HG03354 (cell line): ENCODE data around the gene PLA2G4D.
A peak's percentile ranks its signal among the peaks of the same experiment; 100 is the strongest.

Experiments
- ATAC-seq: cut with Tn5 transposase; IDR thresholded peaks from one replicate; pipeline ENCODE4 v1.9.1; 2021; ENCODE audit warnings: mild to moderate bottlenecking; ENCODE audit not compliant: unreplicated experiment, poor library complexity, severe bottlenecking

The PLA2G4D gene

DNA sequence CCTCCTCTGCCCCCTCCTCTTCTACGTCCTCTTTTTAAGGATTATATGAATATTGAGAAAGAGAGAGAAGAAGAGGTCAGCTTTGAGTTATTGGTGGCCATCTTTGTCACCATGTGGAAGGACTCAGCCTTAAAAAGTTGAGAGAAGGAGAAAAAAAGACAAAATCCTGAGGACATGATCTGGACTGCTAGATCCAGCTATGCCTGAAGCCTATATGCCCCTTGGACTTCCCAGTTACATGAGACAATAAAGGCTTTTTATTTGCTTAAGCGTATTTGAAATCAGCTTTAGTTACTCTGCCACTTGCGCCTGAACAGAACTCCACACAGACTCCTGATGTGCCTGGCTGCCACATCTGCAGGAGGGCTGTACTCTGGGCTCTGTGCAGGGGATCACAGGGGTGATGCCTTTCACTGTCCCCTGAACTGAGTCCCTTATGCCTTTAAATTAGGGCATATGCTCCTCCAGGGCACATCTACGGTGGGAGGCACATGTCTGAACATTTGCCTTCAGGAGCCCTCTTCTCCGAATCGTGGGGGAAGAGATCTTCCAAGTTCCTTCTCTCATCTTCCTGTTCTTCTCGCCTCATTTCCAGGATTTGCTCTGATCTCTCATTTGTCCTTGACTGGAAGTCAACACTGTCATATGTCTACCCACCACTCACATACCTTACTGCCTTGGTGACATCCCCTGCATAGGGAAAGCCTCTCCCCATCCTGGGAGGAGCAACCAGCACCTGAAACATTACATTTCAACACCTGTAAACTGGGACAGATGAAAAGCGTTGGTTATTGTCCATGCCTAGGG, 59.5 kb downstream of the PLA2G4D start:
- ATAC-seq = peak; percentile 2

DNA sequence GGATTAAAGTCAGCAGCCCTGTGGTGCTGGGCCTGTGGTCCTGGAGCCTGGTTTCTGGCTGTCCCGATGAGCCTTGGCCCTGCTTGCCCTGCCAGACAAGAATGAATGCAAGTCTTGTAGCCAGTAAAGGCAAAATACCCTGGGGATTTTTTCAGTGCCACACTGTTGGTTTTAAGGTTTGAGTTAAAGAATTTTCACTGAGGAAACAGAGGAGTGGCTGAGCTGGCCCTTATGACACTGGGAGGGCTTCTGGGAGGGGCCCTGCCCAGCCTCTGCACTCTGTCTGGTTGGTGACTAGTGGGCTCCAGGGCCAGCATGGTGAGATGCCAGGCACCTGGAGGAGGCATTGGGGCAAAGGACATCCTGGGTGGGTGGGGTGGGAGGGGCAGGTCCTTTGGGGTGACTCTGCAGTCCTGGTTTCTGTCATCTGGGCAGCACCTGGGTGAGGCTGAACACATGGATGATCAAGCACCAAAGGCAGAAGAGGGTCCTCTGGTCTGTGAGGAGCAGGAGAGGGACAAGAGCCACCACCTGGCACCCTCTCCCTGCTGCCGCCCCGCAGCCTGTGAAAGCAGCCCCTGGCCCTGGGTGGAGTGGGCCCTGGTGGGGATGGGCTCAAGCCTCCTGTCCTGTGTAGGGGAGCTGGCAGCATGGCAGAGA, 61.0 kb downstream of the PLA2G4D start:
- no peak for ATAC-seq

DNA sequence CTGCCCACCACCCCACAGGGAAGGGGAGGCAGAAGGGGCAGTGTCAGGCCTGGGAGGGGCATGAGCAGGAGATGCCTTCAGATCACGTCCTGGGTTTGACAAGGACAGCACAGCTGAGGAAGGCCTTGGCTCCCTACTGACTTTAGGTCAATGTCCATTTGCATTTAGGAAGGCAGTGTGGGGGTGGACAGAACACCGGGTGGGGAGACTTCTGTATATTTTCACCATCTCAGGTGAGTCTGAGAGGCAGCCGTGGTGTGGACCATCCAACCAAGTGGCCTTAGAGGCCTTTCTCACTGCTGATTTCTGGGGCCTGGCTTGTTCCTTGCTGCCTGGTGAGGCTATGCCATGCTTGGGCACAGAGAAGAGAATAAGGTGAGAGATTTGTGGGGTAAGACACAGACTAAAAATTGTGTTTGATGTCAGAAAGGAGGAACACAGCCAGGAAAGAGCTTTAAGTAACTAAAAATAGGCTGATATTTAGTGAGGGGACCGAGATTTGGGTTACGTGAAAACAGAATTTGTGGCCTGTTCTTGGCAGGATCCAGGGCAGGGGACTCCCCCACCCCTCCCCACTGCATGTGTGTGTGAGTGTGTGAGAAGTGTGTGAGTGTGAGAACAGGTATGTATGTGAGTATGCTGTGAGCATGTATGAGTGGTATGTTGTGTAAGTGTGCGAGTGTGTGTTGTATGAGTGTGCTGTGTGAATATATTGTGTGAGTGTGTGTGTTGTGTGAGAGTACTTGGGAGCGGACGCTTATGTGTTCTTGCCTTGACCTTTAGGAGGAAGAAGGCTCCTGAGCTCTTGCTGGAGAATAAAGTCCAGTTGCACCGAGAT, 61.8 kb downstream of the PLA2G4D start:
- ATAC-seq = no peak

DNA sequence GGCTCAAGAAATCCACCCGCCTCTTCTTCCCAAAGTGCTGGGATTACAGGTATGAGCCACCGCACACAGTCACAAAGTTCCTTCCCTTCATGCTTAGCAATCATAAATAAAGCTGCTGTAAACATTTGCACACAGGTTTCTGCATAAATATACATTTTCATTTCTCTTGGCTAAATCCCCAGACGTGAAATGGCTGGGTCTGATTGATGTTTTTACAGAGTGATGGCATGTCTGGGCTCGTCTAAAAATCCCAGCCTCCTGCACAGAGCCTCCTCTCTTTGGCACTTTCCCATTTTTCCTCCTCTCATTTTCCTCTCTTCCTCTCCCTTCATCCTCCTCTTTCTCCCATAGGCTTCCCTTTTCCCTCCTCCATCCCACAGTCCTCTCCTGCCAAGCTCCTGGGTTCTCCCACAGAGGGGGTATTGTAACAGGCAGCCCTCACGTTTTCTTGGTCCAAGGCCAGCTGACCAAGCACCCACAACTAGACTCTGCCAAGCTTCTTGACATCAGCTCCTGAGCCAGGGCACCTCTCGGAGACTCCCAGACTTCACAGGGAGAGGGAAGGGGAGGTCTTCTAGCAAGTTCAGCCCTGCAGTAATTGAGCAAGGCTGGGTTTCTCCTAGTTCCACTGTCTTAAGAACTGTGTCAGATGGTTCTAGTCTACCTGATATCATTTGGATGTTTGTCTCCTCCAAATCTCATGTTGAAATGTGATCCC, 63.0 kb downstream of the PLA2G4D start:
- ATAC-seq = no peak

DNA sequence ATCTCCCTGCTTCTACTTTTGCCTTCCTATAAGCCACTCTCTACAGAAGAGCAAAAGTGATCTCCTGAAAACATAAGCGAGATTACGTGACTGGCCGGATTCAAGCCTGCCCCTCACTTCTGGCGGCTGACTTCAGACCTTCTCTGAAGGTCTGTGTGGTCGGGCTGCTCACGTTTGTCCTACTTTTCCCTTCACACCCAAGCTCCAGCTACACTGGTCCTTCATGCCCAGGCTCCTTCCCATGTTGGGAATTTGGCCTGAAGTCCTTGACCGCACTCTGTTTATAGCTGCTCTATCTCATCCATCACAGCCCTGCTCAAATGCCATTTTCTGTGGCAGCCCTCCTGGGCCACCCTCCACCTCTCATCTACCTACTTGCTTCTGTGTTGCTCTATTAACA, 66.8 kb downstream of the PLA2G4D start:
- no peak for ATAC-seq

DNA sequence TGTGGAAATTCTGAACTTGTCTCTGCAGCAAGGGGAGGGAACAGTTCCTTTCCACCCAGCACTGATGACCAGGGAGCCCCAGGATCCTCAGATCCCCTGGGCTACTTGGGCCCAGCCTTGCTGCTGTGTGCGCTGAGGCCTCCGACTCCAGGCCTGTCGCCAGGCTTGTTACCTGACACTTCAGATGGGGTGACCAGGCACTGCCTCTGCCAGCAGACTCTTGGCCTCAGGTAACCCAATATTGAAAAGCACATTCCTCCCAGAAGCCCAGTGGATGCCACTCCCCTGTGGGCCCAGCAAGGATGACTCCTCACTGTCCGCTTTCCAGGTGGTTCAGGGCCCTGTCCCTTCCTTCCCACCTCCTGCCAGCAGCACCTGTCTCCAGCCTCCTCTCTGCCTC, 70.1 kb downstream of the PLA2G4D start:
- ATAC-seq = no peak

DNA sequence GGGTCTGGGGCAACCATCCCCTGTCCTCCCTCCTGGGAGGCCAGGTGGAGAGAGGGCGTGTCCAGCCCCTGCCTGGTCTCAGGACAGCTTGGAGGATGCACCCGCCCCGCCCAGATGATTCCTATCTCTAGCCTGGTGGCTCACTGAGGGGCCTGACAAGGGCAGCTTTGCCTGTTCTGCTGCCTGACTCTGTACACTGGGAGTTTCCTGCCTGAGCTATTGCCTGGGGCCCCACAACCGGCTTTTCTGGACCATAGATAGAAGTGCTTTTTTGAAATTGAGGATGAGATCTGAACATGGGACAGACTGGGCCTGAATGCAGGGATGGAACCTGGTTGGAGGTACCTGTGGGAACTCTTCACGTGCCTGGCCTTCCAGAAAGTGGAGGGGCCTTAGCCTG, 72.8 kb downstream of the PLA2G4D start:
- no peak for ATAC-seq

DNA sequence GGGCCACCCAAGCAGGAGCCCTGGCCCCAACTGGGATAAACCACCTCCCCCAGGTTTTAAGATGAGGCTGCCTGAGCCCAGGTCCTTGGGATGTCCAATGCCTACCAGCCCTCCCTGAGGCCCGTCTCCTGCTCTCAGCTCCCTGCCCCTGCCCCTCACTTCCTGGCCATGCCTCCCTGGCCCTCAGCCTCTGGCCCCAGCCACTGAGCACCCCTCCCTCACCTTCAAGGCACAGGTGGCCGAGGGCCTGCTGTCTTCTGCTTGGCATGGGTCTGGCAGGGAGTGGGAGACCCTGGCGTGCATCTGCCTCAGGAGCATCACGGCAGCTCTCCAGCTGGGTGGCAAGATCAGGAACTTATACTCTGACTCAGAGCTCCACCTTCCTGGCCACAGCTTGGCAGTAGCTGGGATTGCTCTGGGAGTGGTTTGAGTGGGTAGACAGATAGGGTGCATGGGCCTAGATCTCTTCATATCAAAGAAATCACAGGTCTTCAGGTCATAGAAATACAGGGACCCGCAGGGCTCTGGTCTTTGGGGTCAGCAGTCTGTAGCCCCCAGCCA, 73.6 kb downstream of the PLA2G4D start, which contains the start of gene PLA2G4E:
Gene PLA2G4E, minus strand, starts transcription at position 330 of the 561 bp plus-strand sequence. Its CDS starts 12 bp downstream, at position 318.
- no peak for ATAC-seq

DNA sequence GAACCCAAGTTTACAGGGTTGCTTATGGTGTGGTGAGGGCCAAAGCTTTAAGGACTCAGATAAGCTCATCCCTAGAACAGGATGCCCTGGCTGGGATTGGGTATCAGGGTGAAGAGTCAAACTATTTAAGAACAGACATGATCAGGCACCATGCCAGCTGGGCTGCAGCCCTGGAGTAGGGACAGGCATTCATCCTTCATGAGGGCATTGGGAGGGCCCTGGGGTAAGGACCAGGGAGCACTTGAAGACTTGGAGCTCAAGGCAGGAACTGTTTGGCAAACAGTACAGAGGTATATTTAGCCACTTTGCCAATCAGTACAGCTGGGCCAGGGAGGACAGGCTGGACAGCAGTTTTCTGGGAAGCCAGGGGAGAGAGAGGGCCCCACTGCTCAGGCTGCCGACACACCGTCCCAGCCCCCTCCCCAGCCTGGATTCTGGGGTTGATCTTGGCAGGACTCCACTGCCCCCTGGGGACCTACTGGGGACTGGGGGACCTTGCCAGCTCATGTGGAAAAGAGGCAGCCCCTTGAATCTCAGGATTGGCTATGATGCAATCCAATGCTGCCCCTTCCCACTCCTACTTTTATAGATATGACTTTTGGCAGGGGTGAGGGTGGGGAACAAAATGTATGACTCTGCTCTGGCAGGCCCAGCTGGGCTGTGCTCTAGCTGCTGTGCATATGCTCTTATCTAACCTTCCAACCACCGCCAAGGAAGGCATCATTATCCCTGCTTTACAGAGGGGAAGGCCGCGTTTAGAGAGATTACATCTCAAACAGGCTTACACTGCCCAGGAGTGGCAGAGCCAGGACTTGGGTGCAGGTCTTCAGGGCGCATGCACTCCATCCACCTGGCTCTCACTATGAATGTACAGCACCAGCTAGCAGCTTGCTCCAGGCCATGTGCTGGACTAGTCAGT, 75.8 kb downstream of the PLA2G4D start:
- ATAC-seq = no peak
